Measurements from ENCODE around the gene TMEM114.

GRCh38 chr16:8611122-8611521 is 20.8 kb upstream of the TMEM114 start:
- no peak for TF ChIP-seq SUZ12 (IDR thresholded peaks at IDR 0.05)
- no peak for TF ChIP-seq SP1 (IDR thresholded peaks at IDR 0.05)
- TF ChIP-seq FOXM1 (IDR thresholded peaks at IDR 0.05; ENCODE audit: borderline replicate concordance) = no peak
- no peak for TF ChIP-seq CTBP1 (IDR thresholded peaks at IDR 0.05; ENCODE audit: borderline replicate concordance)
- TF ChIP-seq ARNT (IDR thresholded peaks at IDR 0.05) = no peak
- TF ChIP-seq ZNF384 (IDR thresholded peaks at IDR 0.05) = no peak

Measured in HEK293T (cell line).